GM18909 (cell line): ENCODE results near the gene MLXIP.
"Not testable (repeated sequence)": the region's sequence is repeated elsewhere in the genome, so short reads cannot be mapped to it uniquely, and the experiment has no call there.

Experiments used
- ATAC-seq: cut with Tn5 transposase; IDR thresholded peaks from one replicate; pipeline ENCODE4 v1.9.1; 2021; ENCODE audit warnings: mild to moderate bottlenecking; ENCODE audit not compliant: unreplicated experiment, poor library complexity

The MLXIP gene

DNA sequence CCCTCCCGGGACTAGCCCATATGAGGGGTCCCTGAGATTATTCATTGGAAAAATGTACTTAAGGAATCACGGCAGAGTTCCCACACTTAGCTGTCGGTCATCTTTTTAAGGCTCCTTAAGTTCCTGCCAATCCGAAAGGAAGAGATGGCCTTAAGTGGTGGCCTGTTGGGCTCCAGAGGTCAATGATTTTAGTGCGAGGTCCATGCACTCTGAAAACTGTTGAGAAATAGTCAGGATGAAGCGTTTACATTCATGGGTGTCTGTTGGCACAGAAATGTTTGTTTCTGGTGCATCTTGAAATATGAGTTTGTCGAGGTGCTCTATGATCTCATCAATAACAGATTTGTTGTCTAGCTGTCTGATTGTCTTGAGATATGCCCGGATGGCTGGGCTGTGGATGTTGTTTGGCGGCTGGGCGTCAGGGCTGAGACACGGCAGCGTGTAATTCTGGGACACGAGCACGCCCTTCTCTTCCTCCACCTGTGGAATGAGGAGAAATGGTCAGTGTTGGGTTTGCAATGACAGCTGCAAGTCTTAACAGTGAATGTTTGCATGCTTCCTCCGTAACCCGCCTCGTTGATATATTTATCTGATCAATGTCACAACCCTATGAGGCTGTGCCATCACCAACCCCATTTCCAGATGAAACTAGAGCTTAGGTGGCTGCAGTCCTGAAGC is 93.8 kb downstream of the MLXIP start:
- no peak for ATAC-seq

DNA sequence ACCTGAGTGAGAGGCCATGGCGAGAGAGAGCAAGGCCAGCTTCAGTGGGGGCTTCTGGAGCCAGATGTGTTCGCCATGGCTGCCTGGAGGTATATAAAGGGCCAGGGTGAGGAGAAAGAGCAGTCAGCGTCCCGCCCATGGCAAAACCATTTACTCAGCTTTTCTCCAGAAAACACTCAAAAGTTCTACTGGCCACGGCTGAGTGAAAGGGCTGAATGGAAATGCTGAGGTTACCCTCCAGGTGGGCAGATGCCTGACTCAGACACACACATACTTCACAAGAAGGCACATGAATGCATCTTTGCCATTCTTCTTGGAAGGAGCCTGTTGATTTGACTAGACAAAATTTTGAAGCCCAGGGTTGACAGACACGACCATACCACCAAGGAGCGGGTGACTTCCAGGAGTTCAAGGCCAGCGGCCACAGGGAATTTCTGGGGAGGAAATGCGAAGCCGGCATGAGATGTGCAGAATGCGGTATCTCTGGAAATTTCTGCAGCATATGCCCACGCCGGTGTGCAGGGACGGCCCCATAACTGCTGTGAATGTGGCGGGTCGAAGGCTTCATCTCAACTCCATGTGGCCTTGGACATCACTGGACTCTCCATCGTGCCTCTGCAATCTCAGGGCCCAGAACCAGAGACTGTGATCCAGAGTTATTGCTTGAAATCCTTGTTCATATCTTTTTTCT is 95.7 kb downstream of the MLXIP start, which contains the start of gene IL31:
Gene IL31, minus strand, starts transcription at position 67 of the 691 bp plus-strand sequence. Its CDS starts 49 bp downstream, at position 18.
- no peak for ATAC-seq

DNA sequence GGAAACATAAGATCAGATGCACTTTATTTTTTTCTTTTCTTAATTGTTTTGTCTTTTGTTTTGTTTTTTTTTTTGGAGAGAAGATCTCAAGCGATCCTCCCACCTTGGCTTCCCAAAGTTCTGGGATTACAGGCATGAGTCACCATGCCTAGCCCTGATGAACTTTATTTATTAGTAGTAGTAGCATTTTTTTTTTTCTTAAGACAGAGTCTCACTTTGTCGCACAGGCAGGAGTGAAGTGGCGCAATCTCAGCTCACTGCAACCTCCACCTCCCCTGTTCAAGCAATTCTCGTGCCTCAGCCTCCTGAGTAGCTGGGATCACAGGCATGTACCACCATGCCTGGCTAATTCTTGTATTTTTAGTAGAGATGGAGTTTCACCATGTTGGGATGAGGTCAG is 97.9 kb downstream of the MLXIP start:
- ATAC-seq, result not testable (repeated sequence)

DNA sequence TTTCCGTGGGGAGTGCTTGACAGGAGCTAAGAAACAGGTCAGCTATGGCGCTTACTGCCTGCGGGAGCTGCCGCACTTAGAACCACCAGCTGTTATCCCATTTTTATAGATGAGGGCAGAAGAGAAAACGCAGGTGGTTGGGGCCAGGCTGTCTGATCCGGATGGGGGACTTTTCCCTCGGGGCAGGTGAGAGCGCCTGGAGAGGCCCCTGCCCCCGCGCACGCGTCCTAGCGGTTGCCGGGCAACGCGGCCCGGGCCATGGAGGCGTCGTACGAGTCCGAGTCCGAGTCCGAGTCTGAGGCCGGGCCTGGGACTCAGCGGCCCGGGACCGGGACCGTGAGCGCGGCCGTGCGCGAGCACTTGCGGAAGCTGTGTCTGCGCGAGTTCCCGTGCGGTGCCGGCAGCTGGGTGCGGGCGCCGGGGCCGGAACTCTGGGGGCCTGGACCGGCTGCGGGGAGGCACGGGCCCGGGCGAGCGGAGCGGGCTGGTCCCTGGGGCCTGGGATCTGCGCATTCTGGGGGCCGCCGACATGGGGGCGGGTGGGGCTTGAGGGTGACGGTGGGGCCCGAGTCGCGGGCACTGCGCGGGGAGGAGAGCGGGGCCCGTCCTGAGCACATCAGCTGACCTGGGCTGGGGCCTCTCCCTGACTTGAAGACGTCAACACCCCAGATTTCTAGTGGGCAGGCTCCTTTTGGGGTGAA is 104.5 kb downstream of the MLXIP start, which contains the start of gene LRRC43:
Gene LRRC43, plus strand, starts transcription at position 237 of the 701 bp plus-strand sequence. Its CDS starts 22 bp downstream, at position 259.
- ATAC-seq, result no peak

DNA sequence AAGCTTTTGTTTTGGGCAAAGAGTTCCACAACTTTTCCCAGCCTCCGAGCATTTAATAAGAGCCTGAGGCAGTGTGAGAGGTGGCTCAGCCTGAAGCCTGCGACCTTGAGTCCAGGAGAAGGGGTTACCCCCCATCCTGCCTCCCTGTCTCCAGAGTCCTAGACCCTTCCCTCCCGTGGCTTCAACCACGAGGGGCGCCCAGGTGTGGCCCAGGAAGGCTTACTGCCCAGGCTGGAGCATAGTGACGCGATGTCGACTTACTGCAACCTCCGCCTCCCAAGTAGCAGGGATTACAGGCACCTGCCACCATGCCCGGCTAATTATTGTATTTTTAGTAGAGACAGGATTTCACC is 105.0 kb downstream of the MLXIP start:
- no peak for ATAC-seq

DNA sequence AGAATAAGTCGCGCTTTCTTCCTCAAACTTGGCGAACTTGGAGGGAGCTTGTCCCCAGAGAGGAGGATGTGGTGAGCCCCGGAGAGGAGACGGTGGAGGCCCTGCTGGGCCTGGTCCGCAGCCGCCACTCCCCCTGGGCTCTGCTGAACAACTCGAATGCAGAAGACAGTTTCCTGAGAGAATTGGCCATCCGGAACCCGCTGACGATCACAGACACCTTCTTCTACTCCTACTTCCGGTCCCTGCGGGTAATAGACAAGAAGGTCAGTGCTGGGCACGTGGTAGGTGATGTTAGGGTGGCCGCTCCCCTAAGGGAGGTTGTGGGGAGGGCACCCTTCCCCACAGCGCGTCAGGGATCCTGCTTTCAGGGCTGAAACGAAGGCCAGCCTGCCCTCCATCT is 106.0 kb downstream of the MLXIP start:
- ATAC-seq, result no peak

DNA sequence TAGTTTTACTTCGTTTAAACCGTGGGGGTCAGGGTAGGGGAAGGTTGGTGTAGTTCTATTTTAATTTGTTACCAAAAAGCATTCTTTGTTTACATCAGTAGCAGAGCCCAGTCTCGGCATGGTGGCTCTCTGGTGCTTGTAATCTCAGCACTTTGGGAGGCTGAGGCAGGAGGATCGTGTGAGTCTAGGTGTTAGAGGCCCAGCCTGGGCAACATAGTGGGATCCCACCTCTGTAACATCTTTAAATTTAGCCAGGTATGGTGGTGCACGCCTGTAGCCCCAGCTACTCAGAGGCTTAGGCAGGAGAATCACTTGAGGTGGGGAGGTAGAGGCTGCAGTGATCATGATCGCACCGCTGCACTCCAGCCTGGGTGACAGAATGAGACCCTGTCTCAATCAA is 106.5 kb downstream of the MLXIP start:
- ATAC-seq, result no peak

DNA sequence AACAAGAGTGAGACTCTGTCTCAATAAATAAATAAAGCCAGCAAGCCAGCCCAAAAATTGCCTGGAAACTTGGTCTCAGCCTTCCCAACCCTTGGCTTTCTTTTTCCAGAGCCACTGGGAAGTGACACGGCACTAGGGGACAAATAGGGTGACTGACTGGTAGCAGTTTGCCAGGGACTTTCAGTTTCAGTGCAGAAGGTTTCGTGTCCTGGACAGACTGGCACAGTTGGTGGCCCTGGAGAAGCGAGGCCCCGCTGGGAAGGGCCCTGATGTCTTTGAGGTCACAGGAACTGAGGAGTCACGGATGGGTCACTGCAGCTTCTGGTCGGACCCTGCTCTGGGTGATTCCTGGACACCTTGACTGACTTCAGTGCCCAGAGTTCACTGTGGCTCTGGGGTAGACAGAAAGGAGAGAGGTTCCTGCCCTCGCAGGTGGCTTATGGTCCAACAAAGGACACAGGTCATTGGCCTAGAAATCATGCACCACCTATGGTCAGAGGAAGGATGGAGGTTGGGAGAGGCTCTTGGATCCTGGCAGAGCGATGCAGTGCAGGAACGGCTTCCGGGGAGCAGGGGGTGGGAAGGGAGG is 107.0 kb downstream of the MLXIP start:
- ATAC-seq, result no peak

DNA sequence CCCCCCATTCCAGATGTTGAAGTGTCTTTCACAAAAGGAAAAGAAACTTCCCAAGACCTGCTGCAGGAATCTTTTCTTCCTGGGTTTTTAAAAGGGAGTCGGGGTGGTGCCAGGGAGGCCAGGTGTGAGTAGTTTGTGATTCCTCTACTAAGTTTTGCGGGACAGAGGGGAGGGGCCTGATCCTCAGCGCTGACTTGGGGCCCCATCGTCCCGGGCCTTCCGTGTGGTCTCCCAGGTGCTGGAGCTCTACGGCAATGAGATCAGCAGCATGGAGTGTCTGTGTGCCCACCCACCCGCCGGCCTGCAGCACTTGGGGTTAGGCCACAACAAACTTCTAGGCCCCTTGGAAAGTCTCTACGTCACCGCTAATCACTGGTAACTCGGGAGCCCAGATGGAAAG is 108.9 kb downstream of the MLXIP start:
- no peak for ATAC-seq

DNA sequence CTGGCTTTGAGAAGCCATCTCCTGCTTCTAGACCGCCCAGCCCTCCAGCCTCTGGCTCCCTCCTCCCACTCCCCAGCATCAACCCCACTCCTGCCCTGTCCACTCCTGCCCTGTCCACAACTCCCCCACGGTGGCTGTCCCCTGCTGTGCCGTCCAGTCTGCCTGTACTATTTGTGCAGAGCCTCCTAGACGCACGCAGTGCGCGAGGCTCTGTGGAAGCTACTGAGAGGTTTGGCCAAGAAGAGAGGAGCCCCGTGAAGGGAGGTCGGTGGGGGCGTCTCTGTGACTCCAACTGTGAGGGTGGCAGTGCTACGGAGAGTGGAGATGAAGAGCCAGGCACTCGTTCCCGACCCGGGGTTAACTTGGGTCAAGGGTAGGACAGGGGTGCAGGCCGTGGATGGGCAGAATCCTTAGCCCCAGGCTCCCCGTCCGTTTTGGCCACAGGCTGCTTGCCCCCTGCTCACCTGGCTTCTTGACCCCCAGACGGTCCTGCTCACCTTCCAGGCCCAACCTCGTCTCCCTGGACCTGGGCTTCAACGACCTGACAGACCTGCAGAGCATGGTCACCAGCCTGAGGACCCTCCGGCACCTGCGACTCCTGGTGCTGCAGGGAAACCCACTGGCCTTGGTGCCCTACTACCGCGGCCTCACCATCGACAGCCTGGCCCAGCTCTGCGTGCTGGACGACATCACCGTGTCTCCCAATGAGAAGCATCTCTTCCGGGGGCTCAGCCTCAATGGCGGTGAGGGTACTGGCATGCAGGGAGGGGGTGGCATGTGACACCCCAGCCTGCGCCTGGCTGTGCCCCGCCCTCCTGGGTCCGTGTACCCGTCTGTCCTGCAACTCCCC is 111.3 kb downstream of the MLXIP start:
- ATAC-seq, result no peak

DNA sequence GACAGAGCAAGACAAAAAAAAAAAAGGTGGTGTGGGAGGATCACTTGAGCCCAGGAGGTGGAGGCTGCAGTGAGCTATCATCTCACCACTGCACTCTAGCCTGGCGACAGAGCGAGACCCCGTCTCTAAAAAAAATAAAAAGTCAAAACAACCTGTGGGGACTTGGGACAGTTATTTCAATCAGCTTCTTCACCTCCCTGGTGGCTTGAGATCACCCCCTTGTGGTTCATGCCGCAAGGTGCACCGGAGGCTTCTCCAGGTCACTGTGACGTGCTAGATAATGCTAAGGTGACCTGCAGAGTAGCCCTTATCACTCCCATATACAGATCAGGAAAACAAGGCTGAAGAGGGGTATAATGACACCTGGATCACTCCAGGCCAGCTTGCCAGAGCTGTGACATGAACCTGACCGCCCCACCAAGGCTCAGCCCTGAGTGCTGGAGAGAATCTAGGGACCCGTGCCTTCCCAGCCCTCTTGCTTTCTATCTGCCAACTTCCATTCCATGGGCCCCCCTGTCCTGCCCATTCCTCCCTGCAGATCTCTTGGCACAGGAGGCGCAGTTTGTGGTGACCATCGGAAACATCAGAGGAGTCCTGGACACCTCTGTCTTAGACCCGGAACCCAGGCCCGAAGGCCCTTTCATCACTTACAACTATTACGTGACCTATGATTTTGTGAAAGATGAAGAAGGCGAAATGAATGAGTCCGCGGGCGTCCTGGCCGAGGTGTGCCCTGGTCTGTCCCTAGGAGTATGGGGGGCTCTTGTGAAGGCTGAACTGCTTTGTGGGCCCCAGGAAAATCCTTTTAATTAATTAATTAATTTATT is 112.5 kb downstream of the MLXIP start:
- no peak for ATAC-seq

DNA sequence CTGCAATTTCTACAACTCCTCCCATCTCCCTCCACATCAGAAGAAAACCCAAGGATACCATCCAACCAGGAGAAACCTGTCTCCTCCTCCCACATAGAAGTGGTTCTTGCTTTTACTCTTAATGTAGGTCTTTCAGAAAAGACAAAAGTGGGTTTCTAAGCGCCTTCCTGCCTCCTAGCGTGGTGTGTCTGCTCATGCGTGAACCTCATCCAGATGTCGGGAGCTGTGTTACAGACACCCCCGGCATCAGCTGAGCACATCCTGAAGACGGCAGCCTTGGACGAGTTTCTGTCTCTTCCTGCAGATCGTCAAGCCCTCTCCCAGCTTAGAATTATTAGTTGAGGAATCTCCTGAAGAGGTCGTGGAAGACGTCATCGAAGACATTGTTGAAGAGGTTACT is 113.9 kb downstream of the MLXIP start:
- ATAC-seq, result no peak

DNA sequence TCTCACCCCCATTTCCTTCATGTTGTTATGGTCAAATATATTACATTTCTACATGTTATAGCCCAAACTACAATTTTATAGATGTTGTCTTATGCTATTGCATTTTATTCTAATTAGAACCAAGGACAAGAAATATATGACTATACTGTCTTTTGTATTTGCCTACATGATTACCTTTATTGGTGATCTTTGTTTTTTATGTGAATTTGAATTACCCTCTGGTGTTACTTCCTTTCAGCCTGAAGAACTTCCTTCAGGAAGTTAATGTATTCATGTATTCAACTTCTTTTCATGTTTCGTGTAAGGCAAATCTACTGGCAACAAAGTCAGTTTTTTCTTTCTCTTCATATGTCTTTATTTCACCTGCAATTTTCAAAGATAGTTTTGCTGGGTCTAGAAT is 116.2 kb downstream of the MLXIP start:
- no peak for ATAC-seq

DNA sequence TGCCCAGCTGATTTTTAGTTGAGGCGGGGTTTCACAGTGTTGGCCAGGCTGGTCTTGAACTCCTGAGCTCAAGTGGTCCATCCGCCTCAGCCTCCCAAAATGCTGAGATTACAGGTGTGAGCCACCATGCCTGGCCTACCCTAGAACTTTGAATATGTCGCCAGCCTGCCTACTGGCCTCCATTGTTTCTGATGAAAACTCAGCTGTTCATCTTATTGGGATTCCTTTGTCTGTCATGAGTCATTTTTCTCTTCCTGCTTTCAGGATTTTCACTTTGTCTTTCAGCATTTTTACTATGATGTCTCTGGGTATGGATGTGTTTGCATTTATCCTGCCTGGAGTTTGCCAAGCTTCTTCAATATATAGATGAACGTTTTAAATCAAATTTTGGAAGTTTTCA is 116.8 kb downstream of the MLXIP start:
- no peak for ATAC-seq
